Measurements from ENCODE around the gene DRC7.
A peak's percentile ranks its signal among the peaks of the same experiment; 100 is the strongest.

The DRC7 gene

GRCh38 chr16:57751539-57752202, 57.1 kb downstream of the DRC7 start:
- DNase-seq (ENCODE audit: low read depth) = no peak

DNA sequence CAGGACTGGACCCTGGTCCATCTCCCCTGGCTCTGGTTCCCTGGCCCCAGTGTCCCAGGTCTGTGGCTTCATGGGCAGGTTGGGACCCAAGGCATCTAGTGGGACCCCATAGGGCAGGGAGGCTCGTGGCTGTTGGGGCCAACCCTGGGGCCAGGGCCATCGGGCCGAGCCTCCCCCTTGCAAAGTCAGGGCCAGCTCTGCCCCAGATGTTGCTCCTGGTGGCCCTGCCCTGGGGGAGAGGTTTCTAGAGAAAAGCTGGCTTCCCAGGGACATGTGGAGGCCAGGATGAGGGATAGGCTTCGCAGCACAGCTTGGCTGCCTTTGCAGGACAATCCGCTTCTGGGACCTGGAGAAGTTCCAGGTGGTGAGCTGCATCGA, 57.6 kb downstream of the DRC7 start:
- DNase-seq (ENCODE audit: low read depth) = no peak

GRCh38 chr16:57752581-57753447, 58.2 kb downstream of the DRC7 start:
- no peak for DNase-seq (ENCODE audit: low read depth)

GRCh38 chr16:57753448-57754353, 59.1 kb downstream of the DRC7 start:
- no peak for DNase-seq (ENCODE audit: low read depth)

GRCh38 chr16:57754354-57755060, 59.9 kb downstream of the DRC7 start:
- DNase-seq (ENCODE audit: low read depth) = no peak

GRCh38 chr16:57755061-57755684, 60.6 kb downstream of the DRC7 start:
- no peak for DNase-seq (ENCODE audit: low read depth)

DNA sequence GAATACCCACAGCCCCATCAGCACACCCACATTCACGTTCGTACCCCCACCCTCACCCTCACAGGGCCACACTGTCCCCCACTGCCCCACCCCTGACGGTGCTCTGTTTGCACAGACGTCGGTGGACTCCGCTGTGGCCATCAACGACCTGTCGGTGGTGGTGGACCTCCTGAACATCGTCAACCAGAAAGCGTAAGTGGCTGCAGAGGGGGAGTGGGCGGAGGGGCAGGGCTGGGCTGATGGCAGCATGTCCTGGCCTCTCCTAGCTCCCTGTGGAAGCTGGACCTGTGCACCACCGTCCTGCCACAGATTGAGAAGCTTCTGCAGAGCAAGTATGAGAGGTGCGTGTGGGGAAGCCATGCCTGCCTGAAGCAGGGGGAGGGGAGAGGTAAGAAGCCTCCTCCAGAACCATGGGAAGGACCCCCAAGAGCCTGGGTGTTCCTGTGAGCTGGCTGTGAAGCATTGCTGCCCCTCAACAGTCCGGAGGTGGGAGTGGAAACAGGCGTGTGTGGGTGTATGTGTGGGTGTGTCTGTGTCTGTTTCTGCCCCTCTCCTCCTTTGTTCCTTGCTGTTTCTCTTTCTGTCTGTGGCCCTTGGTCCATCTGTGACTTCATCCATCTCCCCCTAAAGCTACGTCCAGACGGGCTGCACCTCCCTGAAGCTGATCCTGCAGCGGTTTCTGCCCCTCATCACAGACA, 61.3 kb downstream of the DRC7 start:
- DNase-seq (ENCODE audit: low read depth) = no peak

DNA sequence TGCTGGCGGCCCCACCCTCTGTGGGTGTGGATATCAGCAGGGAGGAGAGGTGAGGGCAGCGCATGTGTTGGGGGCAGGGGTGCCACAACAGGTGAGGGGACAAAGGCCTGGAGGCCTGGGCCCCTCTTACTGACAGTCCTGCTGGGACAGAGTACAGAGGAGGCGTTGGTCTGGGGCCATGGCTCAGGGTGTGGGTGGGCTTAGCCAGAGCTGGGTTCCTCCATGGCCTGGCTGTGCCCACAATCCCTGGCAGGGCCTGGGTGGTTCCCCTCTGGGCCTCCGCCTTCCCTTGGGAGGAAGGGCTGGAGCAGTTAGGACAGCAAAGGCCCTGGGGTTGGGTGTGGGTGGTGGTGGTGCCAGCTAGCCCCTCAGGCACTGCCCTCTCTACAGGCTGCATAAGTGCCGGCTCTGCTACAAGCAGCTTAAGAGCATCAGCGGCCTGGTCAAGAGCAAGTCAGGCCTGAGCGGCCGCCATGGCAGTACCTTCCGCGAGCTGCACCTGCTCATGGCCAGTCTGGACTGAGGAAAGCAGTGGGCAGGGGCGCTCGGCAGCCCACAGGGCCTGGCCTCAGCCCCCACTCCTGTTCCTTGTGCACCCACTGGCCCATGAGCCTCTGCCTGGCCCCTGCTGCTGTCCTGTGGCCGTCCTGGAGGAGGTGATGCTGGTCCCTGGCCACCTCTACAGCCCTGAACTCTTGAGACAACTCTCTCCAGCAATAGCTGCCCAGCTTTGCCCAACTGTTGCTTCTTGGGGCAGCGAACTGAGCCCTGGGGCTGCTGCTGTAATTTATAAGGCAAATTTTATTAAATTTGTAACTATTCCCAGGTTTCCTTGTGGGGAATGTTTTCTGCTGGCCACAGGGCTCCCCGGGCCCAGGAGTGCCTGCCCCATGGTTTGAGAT, 62.1 kb downstream of the DRC7 start:
- DNase-seq (ENCODE audit: low read depth) = no peak

DNA sequence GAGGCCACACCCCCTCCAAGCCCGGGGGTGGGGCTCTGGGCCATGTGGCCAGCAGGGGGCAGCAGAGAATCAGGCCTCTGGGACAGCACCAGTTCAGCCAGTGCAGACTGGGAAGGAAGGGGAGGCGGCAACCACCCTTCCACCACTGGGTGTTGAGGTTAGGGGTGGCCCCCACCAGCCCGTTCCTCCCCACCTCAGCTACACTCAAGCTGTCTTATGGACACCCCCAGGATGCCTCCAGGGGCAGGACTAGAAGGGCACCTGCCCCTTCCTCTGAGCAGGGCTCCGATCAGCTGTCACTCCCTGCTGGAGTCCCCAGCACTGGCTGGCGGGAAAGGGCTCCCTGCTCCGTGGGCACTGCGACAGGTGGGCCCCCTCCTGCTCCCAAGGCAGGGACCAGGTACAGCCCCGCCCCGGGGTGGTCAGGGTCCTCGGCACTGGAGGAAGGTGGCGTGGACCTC, 62.8 kb downstream of the DRC7 start:
- DNase-seq (ENCODE audit: low read depth) = peak; percentile 63

- no peak for DNase-seq (ENCODE audit: low read depth)
Measured at GRCh38 chr16:57757883-57758282, 63.3 kb downstream of the DRC7 start.

DNA sequence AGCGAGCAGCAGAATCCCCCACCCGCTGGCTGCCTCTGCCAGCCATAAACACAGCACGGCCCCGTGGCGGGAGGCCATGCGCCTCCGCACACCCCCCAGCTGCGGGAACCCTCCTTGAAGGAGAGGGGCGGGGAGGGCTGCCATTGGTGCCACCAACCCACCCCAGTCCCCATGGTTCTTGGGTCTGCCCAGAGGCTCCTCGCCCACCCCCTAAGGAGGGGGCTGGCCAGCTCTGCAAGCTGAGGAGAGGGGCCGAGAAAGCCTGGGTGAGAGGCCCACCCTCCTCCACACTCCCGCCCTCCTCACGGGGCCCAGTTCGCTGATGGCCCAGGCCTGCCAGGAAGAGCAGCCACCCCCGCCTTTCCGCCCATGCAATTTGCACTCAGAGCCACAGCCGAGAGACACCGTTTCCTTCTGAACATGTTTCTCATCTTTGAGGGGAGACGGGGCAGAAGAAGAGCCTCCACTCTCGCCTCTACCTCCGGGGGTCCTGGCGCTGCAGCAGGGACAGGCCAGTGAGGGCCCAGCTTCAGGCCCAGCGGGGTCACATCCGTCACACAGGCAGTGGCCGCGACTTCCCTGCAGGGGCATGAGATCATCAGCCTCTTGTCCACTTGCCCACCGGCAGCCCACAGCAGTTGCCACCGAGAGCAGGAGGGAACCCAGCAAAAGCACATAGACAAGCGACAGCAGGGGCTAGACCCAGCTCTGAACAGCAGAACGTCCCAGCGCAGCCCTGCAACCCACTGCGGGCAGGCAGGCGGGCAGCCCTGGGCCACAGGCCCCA, 63.9 kb downstream of the DRC7 start:
- DNase-seq (ENCODE audit: low read depth) = no peak

- no peak for DNase-seq (ENCODE audit: low read depth)
Measured at GRCh38 chr16:57759131-57759530, 64.5 kb downstream of the DRC7 start.

DNA sequence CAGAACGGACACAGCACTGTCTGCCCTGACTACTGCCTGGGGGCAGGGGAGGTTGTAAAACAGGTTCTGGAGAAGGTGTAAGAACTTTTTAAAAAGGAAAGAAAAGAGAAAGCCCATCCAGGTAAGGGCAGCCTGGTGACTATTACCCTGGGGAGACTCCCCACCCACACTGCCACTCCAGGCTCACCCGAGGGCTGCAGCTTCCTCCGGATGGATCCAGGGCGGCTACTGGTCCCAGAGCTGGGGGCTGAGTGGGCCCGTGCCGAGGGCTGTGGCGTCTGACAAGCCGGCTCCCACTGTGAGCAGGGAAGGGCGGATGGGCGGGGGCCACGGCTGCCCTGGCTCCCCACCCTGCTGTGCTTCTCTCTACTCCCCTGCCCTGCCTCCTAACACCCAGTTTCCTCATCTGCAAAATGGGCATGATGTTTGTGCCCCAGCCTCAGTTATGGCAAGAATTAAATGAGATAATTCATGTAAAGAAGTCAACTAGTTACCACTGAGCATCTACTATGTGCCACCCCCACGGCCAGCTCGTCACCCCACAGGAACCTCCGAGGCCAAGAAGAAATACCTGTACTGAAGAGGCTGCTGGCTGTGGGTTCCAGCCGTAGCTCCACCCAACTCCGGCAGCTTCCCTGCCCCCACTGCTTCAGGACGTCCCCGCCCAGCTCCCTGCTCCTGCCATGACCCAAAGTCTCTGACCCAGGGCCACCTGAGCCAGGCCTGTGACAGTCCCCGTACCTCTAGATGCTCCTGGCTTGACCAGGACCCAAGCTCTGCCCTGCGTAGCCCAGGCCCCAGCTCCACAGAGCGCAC, 65.1 kb downstream of the DRC7 start:
- DNase-seq (ENCODE audit: low read depth) = no peak

DNA sequence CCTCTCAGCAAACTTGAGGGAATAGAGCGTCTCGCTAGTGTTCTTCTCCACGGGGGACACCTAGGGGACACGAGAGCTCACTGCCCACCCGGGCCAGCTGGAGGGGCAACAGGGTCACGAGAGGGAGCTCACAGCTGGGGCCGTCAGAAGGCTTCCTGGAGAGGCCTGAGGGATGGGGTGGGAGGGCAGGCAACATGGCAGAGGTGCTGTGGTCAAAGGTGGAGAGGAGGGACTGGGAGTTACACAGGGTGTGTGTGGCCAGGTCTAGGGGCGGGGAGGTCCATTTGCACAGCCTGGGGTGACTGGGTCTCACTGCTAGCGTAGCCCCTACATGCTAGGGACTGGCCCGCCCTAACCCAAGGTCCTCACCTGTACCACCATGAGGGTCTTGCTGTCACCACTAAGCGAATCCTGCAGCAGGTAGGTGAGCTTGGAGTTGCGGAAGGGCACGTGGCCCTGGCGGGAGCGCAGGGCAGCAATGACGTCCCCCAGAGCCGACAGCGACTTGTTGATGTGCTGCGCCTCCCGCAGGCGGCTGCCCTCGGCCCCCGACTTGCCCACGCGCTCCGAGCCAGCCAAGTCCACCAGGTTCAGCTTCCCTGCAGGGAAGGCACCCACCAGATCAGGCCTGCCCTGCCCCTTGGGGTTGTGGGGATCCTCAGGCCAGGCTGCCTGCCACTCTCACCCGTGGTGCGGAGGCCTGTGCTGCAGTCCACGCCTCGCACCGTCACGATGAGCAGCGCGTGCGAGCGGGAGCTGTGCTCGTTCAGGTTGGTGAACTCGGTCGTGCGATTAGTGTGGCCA, 66.0 kb downstream of the DRC7 start:
- DNase-seq (ENCODE audit: low read depth) = no peak

DNA sequence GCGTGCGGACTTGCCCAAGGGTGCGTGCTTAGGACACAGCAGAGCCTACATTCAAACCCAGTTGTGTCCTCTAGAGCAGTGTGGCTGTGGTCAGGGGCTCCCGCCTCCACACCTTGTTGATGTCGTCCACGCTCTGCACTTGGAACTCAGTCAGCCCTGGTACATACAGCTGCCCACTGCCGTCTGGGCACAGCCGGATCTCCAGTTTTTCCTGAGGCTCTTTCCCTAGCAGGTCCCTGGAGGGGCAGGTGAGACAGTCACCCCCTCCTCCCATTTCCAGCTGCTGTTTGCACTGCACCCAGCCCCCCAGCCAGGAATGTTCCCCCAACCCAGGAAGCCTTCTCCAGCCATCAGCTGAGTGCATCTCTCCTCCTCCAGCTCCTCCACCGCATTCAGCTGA, 66.7 kb downstream of the DRC7 start:
- DNase-seq (ENCODE audit: low read depth) = no peak

- no peak for DNase-seq (ENCODE audit: low read depth)
Measured at GRCh38 chr16:57761957-57762356, 67.4 kb downstream of the DRC7 start.

All from fibroblast of gingiva (primary cell).